ENCODE measurements around the gene STAM. TPM values are rescaled to one million over a fixed set of nuclear protein-coding genes. Genes with fewer than 3 reads are reported as not detected.

Gene STAM
- polyA plus RNA-seq, 4 donors, result 8.4 to 17.2 (median 10.8) TPM

GRCh38 chr10:17673471-17674061 is 29.6 kb downstream of the STAM start:
- H3K36me3 ChIP-seq (ENCODE audit: control insufficient read depth in 3 of 3, insufficient read depth in 2 of 3, low read depth in 1 of 3, low read length in 3 of 3), result peaks cover 0 to 2% (median 0%) of the 10 kb centered on the region in 3 donors
- no peak overlapping the region for H3K4me3 ChIP-seq (ENCODE audit: low read depth in 1 of 3, low read length in 3 of 3)
- H3K27ac ChIP-seq (ENCODE audit: low read depth in 1 of 3, low read length in 2 of 3), result peak overlapping the region in 1 of 3 donors; percentile 19
- FAIRE-seq, result no peak
- H3K9me3 ChIP-seq (ENCODE audit: control insufficient read depth in 2 of 2, insufficient read depth in 1 of 2, low read depth in 1 of 2, low read length in 1 of 2), result no peaks in the 10 kb centered on the region
- H3K27me3 ChIP-seq (ENCODE audit: control insufficient read depth in 3 of 3, insufficient read depth in 3 of 3, low read length in 3 of 3), result no peaks in the 10 kb centered on the region
- 83 to 92% (median 89%) methylated on average over 5 of the region's 5 CpGs for WGBS, 3 donors
- DNase-seq, result no peak
- peaks cover 0 to 8% (median 0%) of the 10 kb centered on the region in 3 donors for H3K4me1 ChIP-seq (ENCODE audit: control insufficient read depth in 3 of 3, insufficient read depth in 2 of 3, low read depth in 1 of 3, low read length in 2 of 3)

- Histone ChIP-seq H3K27ac (ENCODE audit: low read depth in 1 of 3, low read length in 2 of 3) (no peak overlapping the region), H3K4me3 (ENCODE audit: low read depth in 1 of 3, low read length in 3 of 3) (no peak overlapping the region), H3K27me3 (ENCODE audit: control insufficient read depth in 3 of 3, insufficient read depth in 3 of 3, low read length in 3 of 3) (no peaks in the 10 kb centered on the region), H3K4me1 (ENCODE audit: control insufficient read depth in 3 of 3, insufficient read depth in 2 of 3, low read depth in 1 of 3, low read length in 2 of 3) (peaks cover 0 to 8% (median 0%) of the 10 kb centered on the region in 3 donors), H3K9me3 (ENCODE audit: control insufficient read depth in 2 of 2, insufficient read depth in 1 of 2, low read depth in 1 of 2, low read length in 1 of 2) (no peaks in the 10 kb centered on the region), H3K36me3 (ENCODE audit: control insufficient read depth in 3 of 3, insufficient read depth in 2 of 3, low read depth in 1 of 3, low read length in 3 of 3) (peaks cover 0 to 2% (median 0%) of the 10 kb centered on the region in 3 donors)
- FAIRE-seq, result no peak
- no peak for DNase-seq
Measured at GRCh38 chr10:17674566-17674965, 30.6 kb downstream of the STAM start.

GRCh38 chr10:17675638-17676037 is 31.7 kb downstream of the STAM start:
- H3K4me3 ChIP-seq (ENCODE audit: low read depth in 1 of 3, low read length in 3 of 3), result no peak overlapping the region
- 14 to 47% (median 39%) methylated on average over 4 of the region's 4 CpGs for WGBS, 3 donors
- H3K4me1 ChIP-seq (ENCODE audit: control insufficient read depth in 3 of 3, insufficient read depth in 2 of 3, low read depth in 1 of 3, low read length in 2 of 3), result peaks cover 0 to 8% (median 0%) of the 10 kb centered on the region in 3 donors
- no peak overlapping the region for H3K27ac ChIP-seq (ENCODE audit: low read depth in 1 of 3, low read length in 2 of 3)
- peaks cover 0 to 6% (median 0%) of the 10 kb centered on the region in 3 donors for H3K36me3 ChIP-seq (ENCODE audit: control insufficient read depth in 3 of 3, insufficient read depth in 2 of 3, low read depth in 1 of 3, low read length in 3 of 3)
- peaks cover 0 to 3% of the 10 kb centered on the region in 2 donors for H3K9me3 ChIP-seq (ENCODE audit: control insufficient read depth in 2 of 2, insufficient read depth in 1 of 2, low read depth in 1 of 2, low read length in 1 of 2)
- no peak for FAIRE-seq
- H3K27me3 ChIP-seq (ENCODE audit: control insufficient read depth in 3 of 3, insufficient read depth in 3 of 3, low read length in 3 of 3), result no peaks in the 10 kb centered on the region
- DNase-seq, result peak in 1 of 2 donors; percentile 44

- DNase-seq (no peak), FAIRE-seq (no peak)
- Histone ChIP-seq H3K4me3 (ENCODE audit: low read depth in 1 of 3, low read length in 3 of 3) (no peak overlapping the region), H3K4me1 (ENCODE audit: control insufficient read depth in 3 of 3, insufficient read depth in 2 of 3, low read depth in 1 of 3, low read length in 2 of 3) (peaks cover 0 to 8% (median 0%) of the 10 kb centered on the region in 3 donors), H3K27ac (ENCODE audit: low read depth in 1 of 3, low read length in 2 of 3) (no peak overlapping the region), H3K27me3 (ENCODE audit: control insufficient read depth in 3 of 3, insufficient read depth in 3 of 3, low read length in 3 of 3) (no peaks in the 10 kb centered on the region), H3K36me3 (ENCODE audit: control insufficient read depth in 3 of 3, insufficient read depth in 2 of 3, low read depth in 1 of 3, low read length in 3 of 3) (peaks cover 0 to 6% (median 0%) of the 10 kb centered on the region in 3 donors), H3K9me3 (ENCODE audit: control insufficient read depth in 2 of 2, insufficient read depth in 1 of 2, low read depth in 1 of 2, low read length in 1 of 2) (peaks cover 0 to 3% of the 10 kb centered on the region in 2 donors)
- 96 to 100% (median 98%) methylated on average over 1 of the region's 1 CpG for WGBS, 3 donors
Measured at GRCh38 chr10:17676919-17677318, 33.0 kb downstream of the STAM start.

- Histone ChIP-seq H3K27me3 (ENCODE audit: control insufficient read depth in 3 of 3, insufficient read depth in 3 of 3, low read length in 3 of 3) (no peaks in the 10 kb centered on the region), H3K4me1 (ENCODE audit: control insufficient read depth in 3 of 3, insufficient read depth in 2 of 3, low read depth in 1 of 3, low read length in 2 of 3) (no peaks in the 10 kb centered on the region), H3K4me3 (ENCODE audit: low read depth in 1 of 3, low read length in 3 of 3) (no peak overlapping the region), H3K27ac (ENCODE audit: low read depth in 1 of 3, low read length in 2 of 3) (no peak overlapping the region), H3K36me3 (ENCODE audit: control insufficient read depth in 3 of 3, insufficient read depth in 2 of 3, low read depth in 1 of 3, low read length in 3 of 3) (peaks cover 0 to 12% (median 0%) of the 10 kb centered on the region in 3 donors), H3K9me3 (ENCODE audit: control insufficient read depth in 2 of 2, insufficient read depth in 1 of 2, low read depth in 1 of 2, low read length in 1 of 2) (peaks cover 0 to 3% of the 10 kb centered on the region in 2 donors)
- DNase-seq (no peak), FAIRE-seq (no peak)
- WGBS, 3 donors, result 68 to 89% (median 80%) methylated on average over 2 of the region's 2 CpGs
Measured at GRCh38 chr10:17682236-17682946, 38.4 kb downstream of the STAM start.

GRCh38 chr10:17683541-17683940 is 39.6 kb downstream of the STAM start:
- FAIRE-seq (no peak), DNase-seq (no peak)
- Histone ChIP-seq H3K4me3 (ENCODE audit: low read depth in 1 of 3, low read length in 3 of 3) (no peak overlapping the region), H3K27ac (ENCODE audit: low read depth in 1 of 3, low read length in 2 of 3) (no peak overlapping the region), H3K9me3 (ENCODE audit: control insufficient read depth in 2 of 2, insufficient read depth in 1 of 2, low read depth in 1 of 2, low read length in 1 of 2) (peaks cover 0 to 3% of the 10 kb centered on the region in 2 donors), H3K36me3 (ENCODE audit: control insufficient read depth in 3 of 3, insufficient read depth in 2 of 3, low read depth in 1 of 3, low read length in 3 of 3) (peaks cover 0 to 13% (median 0%) of the 10 kb centered on the region in 3 donors), H3K4me1 (ENCODE audit: control insufficient read depth in 3 of 3, insufficient read depth in 2 of 3, low read depth in 1 of 3, low read length in 2 of 3) (no peaks in the 10 kb centered on the region), H3K27me3 (ENCODE audit: control insufficient read depth in 3 of 3, insufficient read depth in 3 of 3, low read length in 3 of 3) (no peaks in the 10 kb centered on the region)

- H3K36me3 ChIP-seq (ENCODE audit: control insufficient read depth in 3 of 3, insufficient read depth in 2 of 3, low read depth in 1 of 3, low read length in 3 of 3), result peaks cover 0 to 14% (median 2%) of the 10 kb centered on the region in 3 donors
- H3K4me1 ChIP-seq (ENCODE audit: control insufficient read depth in 3 of 3, insufficient read depth in 2 of 3, low read depth in 1 of 3, low read length in 2 of 3), result no peaks in the 10 kb centered on the region
- no peak for FAIRE-seq
- peaks cover 0 to 3% of the 10 kb centered on the region in 2 donors for H3K9me3 ChIP-seq (ENCODE audit: control insufficient read depth in 2 of 2, insufficient read depth in 1 of 2, low read depth in 1 of 2, low read length in 1 of 2)
- no peak for DNase-seq
- WGBS, 3 donors, result 72 to 80% (median 76%) methylated on average over 6 of the region's 6 CpGs
- no peak overlapping the region for H3K27ac ChIP-seq (ENCODE audit: low read depth in 1 of 3, low read length in 2 of 3)
- no peak overlapping the region for H3K4me3 ChIP-seq (ENCODE audit: low read depth in 1 of 3, low read length in 3 of 3)
- no peaks in the 10 kb centered on the region for H3K27me3 ChIP-seq (ENCODE audit: control insufficient read depth in 3 of 3, insufficient read depth in 3 of 3, low read length in 3 of 3)
Measured at GRCh38 chr10:17684537-17684936, 40.6 kb downstream of the STAM start.

GRCh38 chr10:17685233-17685840 is 41.4 kb downstream of the STAM start:
- Histone ChIP-seq H3K36me3 (ENCODE audit: control insufficient read depth in 3 of 3, insufficient read depth in 2 of 3, low read depth in 1 of 3, low read length in 3 of 3) (peaks cover 0 to 12% (median 3%) of the 10 kb centered on the region in 3 donors), H3K27ac (ENCODE audit: low read depth in 1 of 3, low read length in 2 of 3) (no peak overlapping the region), H3K9me3 (ENCODE audit: control insufficient read depth in 2 of 2, insufficient read depth in 1 of 2, low read depth in 1 of 2, low read length in 1 of 2) (peaks cover 0 to under 1% of the 10 kb centered on the region in 2 donors), H3K4me1 (ENCODE audit: control insufficient read depth in 3 of 3, insufficient read depth in 2 of 3, low read depth in 1 of 3, low read length in 2 of 3) (no peaks in the 10 kb centered on the region), H3K27me3 (ENCODE audit: control insufficient read depth in 3 of 3, insufficient read depth in 3 of 3, low read length in 3 of 3) (no peaks in the 10 kb centered on the region), H3K4me3 (ENCODE audit: low read depth in 1 of 3, low read length in 3 of 3) (no peak overlapping the region)
- no peak for DNase-seq
- WGBS, 3 donors, result 77 to 86% (median 84%) methylated on average over 3 of the region's 3 CpGs
- FAIRE-seq, result no peak
